GM18909 (cell line): Measurements from ENCODE around the gene TPP2.

Experiments used
- ATAC-seq: cut with Tn5 transposase; IDR thresholded peaks from one replicate; pipeline ENCODE4 v1.9.1; 2021; ENCODE audit warnings: mild to moderate bottlenecking; ENCODE audit not compliant: unreplicated experiment, poor library complexity

Gene TPP2

DNA sequence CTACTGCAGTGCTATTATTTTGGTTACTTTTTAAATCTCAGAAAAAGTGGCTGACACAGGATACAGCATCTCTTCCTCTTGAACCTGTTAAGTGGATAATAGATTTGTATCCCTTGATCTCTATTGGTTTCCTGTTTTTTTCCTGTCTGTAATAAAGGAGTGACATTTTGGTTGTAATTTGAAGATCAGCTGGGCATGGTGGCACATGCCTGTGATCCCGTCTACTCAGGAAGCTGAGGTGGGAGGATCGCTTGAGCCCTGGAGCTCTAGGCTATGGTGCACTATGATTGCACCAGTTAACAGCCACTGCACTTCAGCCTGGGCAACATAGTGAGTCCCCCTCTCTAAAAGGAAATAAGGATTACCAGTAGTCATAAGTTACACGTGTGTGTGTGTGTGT, 51.3 kb downstream of the TPP2 start:
- no peak for ATAC-seq

DNA sequence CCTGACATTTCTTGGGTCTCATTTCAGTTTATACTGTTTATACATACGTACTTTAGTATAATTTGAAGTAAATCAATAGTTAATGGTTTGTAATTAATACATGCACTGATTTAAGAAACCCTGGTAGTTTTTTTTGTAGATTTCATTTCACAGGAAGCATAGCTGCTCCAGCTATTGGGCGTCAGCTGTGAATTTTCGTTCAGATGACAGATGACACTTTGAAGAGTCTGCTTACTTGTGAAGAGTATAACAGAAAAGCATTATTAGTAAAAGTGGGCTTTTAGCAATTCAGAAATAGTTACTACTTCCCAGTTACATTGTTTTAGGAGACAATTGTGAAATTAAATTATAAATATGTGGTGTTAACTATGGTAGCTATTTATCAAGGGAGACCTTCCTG, 53.7 kb downstream of the TPP2 start:
- no peak for ATAC-seq

DNA sequence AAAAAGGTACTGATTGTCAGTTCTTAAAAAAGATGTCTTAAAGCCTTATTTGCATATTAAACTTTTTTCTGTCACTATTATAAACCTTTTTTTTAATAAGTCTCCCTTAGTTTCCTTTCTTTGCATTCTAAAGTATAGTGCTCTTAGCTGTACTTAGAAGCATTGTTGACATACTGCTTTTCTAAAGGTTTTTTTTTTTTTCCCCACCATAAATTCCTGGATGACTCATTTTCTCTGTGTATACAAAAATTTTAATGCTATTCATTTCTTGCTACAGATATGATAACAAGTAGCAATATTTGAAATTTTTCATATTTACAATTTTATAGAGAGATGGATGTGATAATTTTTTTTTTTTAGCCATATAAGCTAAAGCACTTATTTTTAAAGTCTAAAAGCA, 54.6 kb downstream of the TPP2 start:
- ATAC-seq = no peak

DNA sequence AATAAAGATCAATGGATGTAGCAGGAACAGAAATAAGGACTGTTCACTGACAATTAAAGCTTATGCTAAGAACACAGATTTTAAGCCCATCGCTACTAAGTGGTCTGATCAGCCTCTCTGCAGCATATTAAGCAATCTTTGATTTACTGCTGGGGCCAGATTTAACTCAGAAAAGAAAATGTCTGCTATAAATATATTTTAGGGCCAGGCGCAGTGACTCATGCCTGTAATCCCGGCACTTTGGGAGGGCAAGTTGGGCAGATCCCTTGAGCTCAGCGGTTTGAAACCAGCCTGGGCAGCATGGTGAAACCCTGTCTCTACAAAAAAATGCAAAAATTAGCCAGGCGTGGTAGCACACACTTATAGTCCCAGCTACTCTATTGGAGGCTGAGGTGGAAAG, 55.1 kb downstream of the TPP2 start:
- ATAC-seq = no peak

DNA sequence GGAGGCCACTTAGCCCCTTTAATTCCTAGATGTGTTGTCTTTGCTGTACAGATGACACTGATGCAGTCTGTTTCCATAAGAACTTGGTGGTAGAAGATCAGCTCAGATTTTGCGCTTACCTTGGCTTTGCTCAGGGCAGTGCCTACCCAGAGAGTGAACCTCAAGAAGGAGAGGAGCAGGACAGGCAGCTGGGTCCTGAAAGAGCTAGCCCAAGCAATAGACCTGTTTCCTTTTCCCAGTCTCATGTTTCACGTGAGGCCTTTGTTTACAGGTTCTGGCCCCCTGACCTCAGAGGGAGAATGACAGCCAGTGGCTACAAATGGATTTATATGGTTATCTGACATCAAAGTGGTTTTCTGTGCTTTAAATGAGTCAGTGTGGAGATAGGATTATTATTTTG, 58.0 kb downstream of the TPP2 start:
- no peak for ATAC-seq

DNA sequence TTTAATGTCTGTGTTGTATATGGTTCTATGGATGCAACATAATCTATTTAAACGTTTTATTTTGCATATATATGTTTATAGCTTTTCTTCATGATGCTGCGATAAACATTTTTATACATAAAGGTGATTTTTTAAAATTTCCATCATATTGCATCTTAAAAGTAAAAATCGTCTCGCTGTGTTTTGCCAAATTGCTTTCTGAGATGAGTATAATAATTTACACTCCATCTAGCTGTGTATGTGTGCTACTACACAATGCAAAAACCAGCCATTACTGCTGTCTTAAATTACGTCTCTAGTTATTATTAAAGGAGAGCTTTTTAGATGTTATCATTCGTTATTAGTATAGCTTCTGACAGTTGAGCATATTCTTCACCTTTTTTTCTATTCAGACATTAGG, 60.8 kb downstream of the TPP2 start:
- no peak for ATAC-seq

DNA sequence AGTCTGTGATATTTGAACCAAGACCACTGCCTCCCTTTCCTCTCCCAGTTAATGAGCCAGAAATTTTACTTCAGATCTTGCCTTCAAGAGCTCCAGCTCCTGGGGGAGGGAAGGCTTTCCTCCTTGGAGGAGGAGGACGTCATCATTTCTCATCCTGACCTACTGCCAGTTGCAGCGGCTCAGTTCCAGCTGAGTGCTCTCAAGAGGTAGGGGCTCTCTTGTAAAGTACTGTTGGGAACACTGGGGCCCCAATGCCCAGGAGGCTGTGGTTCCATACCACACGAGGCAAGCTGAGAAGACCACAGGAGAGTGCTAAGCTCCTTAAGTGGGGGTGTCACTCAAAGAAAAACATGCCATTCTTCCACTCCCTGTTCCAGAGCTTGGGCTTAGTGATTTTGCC, 61.9 kb downstream of the TPP2 start:
- no peak for ATAC-seq

DNA sequence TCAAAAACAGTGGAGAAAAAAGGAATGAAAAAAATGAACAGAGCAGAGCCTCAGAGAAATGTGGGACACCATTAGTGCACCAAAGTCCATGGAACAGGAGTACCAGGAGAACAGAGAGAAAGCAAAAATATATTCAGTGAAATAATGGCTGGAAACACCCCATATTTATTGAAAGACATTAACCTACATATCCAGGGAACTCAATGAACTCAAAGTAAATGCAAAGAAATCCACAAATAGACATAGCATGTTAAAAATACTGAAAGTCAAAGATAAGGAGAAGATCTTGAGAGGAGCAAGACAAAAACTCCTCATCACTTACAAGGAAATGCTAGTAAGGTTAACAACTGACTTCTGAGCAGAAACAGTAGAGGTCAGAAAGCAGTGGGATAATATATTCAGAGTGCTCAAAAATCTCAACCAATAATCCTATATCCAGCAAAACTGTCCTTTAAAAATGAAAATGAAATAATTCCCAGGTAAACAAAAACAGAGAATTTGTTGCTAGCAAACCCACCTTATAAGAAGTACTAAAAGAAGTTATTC, 62.5 kb downstream of the TPP2 start:
- no peak for ATAC-seq

DNA sequence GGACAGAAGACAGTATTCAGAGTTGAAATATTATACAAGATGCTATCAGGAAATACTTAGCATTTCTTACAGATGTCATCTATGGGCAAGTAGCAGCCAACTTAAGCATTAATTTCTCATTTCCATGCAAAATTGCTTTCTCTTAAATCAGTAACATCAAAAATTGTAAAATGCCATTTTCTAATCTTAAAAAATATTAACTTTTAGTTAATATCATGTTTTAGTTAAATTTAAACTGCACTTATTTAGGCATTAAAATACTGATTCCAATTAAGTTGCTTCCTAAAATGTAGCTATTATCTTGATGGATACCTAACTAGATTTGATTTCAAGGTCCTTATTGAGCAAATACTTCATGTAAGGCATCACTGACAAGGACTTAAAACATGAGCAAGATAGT, 70.2 kb downstream of the TPP2 start:
- ATAC-seq = no peak

DNA sequence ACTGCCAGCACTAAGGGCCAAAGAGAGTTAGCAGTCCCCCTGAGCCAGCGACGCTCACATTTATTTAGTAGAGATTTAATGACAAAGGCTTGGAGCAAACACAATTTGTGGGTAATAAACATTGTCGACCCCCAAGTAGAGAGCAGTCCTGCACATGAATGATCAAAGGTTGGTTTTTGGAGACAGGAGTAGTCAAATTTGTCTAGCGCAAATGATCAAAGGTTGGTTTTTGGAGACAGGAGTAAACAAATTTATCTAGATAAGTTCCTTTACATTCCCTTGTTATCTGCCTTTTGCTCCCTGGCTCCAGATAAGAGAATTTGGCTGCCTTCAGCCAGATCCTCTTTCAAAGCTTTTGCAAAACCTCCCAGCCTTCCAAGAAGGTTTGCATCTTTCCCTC, 71.1 kb downstream of the TPP2 start:
- no peak for ATAC-seq

DNA sequence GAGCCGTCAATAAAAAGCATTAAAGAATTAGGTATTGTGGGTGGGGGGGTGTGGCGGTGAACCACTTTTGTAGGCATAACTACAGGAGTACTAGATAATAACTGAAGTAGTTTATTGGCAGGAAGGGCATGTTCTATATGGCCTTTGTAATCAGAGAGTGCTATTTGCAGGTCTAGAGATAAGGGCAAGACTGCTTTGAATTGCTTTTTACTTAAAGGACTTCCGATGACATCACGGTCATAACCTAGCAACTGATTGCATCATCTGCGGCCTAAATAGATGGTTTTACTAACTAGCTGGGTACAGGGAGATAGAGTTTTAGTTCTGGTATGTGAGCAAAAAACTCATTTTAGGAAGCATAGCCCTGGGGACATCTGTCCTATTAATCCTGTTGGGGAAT, 73.3 kb downstream of the TPP2 start:
- no peak for ATAC-seq

DNA sequence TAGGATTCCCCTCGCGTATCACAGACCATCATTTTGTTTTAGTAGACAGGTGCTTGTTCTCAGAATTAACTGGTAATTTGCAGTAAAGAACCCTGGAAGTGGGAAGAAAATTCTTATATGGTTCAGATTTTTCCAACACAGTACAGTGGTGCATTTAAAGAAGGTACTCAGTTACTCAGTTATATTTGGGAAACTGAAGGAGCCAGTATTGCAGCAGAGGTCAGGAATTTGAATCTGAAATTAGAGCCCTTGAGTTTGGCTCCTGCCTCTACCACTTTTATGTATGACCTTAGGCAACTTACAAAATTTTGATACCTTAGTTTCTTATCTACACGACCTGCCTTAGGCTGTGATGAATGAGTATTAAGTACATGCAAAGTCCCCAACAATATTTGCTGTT, 78.3 kb downstream of the TPP2 start:
- no peak for ATAC-seq

DNA sequence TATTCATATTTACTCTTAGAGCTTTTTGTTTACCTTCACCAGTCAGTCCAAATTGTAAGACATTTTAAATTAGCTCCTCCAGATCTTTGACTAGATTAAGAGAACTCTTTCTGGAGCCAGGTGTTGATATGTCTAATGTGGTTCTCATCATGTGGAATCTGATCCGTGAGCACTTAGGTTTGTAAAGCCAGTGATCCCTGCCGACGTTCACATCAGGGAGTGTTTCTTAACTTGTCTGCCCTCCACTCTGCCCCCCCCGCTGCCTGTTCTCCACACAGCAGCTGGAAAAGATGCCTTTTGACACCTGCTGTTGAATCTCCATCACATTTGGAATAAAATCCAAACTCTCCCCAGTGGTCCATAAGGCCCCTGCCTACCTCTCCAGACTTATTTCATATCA, 80.3 kb downstream of the TPP2 start:
- no peak for ATAC-seq

DNA sequence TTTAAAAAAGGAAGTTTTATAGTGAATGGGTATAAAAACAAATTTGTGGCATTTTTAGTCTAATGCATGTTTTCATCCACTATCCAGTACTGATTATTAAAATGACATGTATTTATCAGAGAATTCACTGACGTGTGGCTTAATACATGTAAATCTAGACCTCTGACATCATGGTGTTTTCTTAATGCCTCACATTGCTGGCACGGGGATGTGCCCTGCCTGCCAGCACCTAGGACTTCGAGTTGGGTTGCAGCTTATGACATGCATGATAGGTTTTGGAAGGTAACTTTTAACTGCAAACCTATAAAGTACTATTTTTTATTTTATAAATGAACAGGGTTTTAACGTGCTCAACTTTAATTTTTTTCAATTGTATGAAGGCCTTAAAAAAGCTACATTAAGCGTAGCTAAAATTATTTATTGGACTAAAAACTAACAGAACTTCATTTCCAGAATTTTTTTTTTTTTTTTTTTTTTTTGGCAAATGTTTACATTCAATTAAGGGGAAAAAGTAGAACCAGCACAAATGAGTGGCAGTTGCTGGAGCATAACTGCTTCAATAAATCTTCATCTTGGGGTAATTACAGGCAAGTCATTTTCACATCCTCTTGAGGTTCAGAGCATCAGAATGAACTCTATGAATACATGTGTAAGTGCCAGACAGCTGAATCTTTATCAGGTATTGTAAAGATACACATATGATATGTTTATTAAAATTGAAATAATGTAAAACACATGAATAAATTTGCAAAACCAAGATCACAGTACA, 81.7 kb downstream of the TPP2 start:
- no peak for ATAC-seq

DNA sequence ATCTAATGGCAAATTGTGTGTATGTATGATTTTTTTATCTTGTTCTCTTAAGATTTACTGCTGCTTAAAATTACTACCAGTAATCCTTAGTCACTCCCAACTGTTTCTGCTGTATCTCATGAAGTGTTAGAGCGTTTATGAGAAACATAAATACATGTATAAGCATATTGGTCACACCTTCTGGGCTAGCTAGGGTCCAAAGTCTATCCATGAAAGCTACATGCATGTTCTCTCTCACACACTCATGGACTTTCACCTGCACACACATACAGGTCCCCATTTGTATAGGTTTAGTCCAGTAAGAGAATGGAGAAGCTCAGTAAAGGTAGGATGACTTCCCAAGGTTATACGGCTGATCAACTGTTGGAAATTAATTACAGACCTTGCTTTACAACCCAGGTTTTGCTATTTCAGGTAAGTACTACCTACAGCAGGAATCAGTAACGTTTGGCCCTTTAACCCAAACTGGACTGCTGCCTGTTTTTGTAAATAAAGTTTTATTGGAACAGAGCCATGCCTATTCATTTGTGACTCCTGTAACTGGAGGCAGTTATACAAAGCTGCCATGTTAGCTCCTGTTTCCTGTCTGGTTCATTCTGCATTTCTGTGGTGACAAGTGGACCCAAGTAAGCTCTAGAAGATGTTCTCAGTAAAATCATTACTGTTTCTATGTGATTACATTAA, 82.8 kb downstream of the TPP2 start:
- no peak for ATAC-seq

DNA sequence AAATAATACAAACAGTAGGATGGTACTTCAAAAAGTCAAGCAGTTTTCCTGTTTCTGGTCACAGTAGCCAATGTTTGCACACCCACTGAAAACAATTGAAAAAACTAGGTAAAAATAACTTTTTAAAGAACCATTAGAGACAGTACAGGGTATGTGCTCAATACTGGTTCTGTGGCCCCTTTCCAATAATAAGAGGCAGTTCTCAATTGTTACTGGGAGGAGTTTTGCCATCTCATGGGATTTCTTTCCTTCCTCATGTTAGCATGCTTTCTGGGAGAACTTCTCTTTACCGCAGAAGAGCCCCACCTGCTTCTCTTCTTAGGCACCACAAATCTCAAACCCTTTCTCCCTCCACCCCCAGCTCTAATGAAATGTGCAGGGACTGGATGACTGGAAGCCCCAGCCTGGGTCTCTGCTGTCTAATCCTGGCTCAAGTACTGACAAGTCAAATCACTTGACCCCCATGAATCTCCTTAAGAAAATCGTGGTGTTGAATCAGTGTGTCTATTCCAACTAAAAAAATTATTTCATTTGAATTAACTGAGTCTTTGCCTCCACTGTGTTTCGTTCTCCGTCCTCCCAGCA, 83.4 kb downstream of the TPP2 start:
- no peak for ATAC-seq

DNA sequence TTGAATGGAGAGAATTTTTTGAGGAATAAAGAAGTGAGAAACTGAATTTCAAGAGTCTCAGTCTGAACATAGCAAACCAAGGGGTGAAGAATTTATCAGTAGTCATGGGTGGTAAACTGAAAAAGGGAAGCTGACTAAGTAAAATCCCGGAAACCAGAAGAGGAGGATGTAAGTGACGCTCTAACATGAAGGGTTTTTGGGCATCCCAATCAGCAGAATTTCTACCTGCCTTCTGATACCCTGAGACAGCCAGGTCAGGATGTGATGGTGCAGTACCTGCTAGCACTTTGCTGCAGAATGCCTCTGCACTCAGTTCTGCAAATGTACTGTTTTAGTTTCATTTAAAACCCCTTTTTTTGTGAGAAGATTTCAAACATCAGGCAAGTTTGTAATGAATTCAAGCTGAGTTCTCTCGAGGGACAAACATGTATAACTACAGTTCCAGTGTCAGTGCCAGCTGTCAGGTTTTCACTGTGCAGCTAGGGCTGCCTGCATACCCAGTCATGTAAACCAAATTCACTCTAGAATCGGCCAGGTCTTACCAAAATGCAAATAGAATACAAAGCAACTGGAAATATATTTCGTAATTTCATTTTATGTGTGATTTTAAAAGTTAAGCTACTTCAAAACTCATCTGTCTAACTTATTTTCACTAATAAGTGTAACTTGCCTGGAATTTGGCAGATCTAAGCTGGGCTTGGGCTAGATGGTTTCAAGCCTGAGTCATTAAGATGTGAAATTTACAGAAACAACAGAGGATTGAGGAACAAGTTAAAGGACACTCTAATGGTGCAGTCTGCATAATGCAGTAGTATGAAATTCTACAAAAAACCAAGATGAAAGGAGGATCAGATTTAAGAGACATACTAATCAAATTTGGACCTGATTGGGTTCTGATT, 84.3 kb downstream of the TPP2 start:
- ATAC-seq = peak; percentile 43

DNA sequence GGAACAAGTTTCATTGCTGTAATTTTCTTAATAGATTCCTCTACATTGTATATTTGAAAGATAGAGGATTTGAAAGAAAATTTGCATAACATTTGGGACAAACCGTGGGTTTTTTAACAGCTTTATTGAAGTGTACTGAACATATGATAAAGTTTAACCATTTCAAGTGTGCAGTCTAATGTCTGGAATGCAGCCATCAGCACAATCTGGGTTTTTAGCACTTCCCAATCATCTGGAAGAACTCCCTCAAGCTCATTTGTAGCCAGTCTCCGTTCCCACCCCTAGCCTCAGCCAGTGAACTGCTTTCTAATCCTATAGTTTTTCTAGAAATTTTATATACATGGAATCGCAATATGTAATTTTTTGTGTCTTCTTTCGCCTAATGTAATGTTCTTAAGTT, 85.4 kb downstream of the TPP2 start:
- ATAC-seq = no peak

DNA sequence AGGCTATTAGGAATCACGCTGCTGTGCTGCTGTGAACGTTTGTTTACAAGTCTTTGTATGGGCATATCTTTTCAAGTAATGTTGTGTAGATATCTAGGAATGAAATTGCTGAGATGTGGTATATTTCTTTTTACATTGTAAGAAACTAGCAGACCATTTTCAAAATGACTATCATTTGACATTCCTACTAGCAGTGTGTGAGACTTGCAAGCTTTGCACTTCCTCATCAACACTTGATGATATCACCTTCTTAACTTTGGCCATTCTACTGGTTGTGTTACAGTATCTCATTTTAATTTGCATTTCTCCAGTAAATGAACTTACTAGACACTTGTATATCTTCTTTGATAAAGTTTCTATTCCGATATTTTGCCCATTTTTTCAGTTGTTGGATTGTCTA, 85.9 kb downstream of the TPP2 start:
- ATAC-seq = no peak

DNA sequence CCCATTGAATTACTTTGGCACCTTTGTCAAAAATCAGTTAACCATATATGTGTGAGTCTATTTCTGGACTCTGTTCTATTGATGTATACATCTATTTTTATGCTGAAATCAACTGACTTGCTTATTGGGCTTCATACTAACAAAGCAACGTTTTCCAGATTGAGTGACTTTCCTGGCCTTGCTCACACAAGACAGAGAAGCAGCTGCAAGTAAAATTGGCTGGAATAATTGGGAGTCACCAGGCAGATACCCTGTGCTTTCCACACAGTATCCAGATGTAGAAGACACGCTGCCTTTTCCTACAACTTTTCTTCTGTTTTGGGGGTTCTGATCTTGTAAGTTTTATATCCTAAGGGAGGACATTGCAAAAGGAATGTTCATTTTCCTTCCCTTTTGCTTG, 86.9 kb downstream of the TPP2 start:
- ATAC-seq = no peak

DNA sequence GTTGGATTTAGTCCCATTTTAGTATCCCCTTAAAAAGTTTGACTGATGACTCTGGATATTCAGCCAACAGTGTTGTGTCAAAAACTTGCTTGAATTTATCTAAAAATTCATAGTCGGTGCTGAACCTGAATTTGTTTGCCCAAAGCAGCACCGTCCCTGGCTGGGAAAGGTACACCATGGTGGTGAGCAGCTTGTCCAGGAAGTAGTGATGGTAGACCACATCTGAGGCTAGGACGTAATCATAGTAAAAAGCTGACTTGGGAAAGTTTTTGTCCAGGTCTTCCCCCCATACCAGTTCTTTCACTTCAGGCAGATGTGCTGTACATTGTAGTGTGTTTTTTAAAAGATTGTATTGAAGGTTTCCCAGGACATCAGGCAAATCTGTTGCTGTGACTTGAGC, 89.2 kb downstream of the TPP2 start:
- no peak for ATAC-seq
